PC-3 (cell line): ENCODE results near the gene TIMM9. TPM values are rescaled to one million over a fixed set of nuclear protein-coding genes. Genes with fewer than 3 reads are reported as not detected.

Experiments used
- ATAC-seq: fragments of 200-7000 bp; cut with Tn5 transposase; 2 replicates; pipeline ENCODE4 v1.9.1; 2020; ENCODE audit warnings: mild to moderate bottlenecking, moderate library complexity
- BruUV-seq: library from RNA; stranded (reverse); fragments of 400-500 nt; replicated peaks from 2 replicates; lab custom pipeline; 2021; lab: Mats Ljungman, UMichigan
- CTCF ChIA-PET: fragments of 300-600 bp; sonication (Branson Sonifier 250); formaldehyde crosslinking; loops from one replicate; lab custom pipeline; 2022; ENCODE audit warnings: antibody characterized with exemption; lab: Charles Lee
- POLR2A ChIA-PET: fragments of 300-600 bp; sonication (Branson Sonifier 250); formaldehyde crosslinking; loops from one replicate; lab custom pipeline; 2022; ENCODE audit warnings: antibody characterized with exemption; ENCODE audit not compliant: unreplicated experiment; lab: Charles Lee
- DNase-seq: peaks from one replicate; pipeline ENCODE4 v3.0.0-alpha.2; 2015
- H2AFZ ChIP-seq: fragments of 300-600 bp; sonication (generic); 2 replicates; pipeline ENCODE4 v1.6.0; 2016; ENCODE audit warnings: antibody characterized with exemption, low read length
- H3F3A ChIP-seq: fragments of 300-600 bp; sonication (generic); one replicate; pipeline ENCODE4 v1.6.0; 2017; ENCODE audit warnings: antibody characterized with exemption, low read length, control low read depth, mild to moderate bottlenecking; ENCODE audit not compliant: unreplicated experiment
- H3K27ac ChIP-seq: fragments of 300-600 bp; sonication (generic); 2 replicates; pipeline ENCODE4 v1.5.1; 2016; ENCODE audit warnings: mild to moderate bottlenecking, low read length
- H3K27me3 ChIP-seq: fragments of 300-600 bp; sonication (generic); 2 replicates; pipeline ENCODE4 v1.6.1; 2016; ENCODE audit warnings: low read length, mixed read lengths
- H3K36me3 ChIP-seq: fragments of 300-600 bp; sonication (generic); 2 replicates; pipeline ENCODE4 v1.6.1; 2016; ENCODE audit warnings: low read depth, mixed run types, low read length, mixed read lengths
- H3K4me1 ChIP-seq: fragments of 300-600 bp; sonication (generic); 2 replicates; pipeline ENCODE4 v1.5.1; 2016; ENCODE audit warnings: low read length; ENCODE audit not compliant: insufficient read depth
- H3K4me2 ChIP-seq: fragments of 300-600 bp; sonication (generic); 2 replicates; pipeline ENCODE4 v1.6.0; 2016; ENCODE audit warnings: low read length
- H3K4me3 ChIP-seq: fragments of 300-600 bp; sonication (generic); 2 replicates; pipeline ENCODE4 v1.5.1; 2016; ENCODE audit warnings: mild to moderate bottlenecking, low read length, mixed read lengths
- H3K79me2 ChIP-seq: fragments of 300-600 bp; sonication (generic); 2 replicates; pipeline ENCODE4 v1.6.1; 2017; ENCODE audit warnings: low read length, mixed read lengths
- H3K9ac ChIP-seq: fragments of 300-600 bp; sonication (generic); 2 replicates; pipeline ENCODE4 v1.6.0; 2016; ENCODE audit warnings: mild to moderate bottlenecking, low read length
- H3K9me2 ChIP-seq: fragments of 300-600 bp; sonication (generic); replicated peaks from 2 replicates; pipeline ENCODE4 v1.6.1; 2016; ENCODE audit warnings: mixed run types, low read length, mixed read lengths
- H3K9me3 ChIP-seq: fragments of 300-600 bp; sonication (generic); 2 replicates; pipeline ENCODE4 v1.6.1; 2016; ENCODE audit warnings: low read length, mixed read lengths
- H4K20me1 ChIP-seq: fragments of 300-600 bp; sonication (generic); 2 replicates; pipeline ENCODE4 v1.6.1; 2016; ENCODE audit warnings: low read length, mixed read lengths
- EZH2 ChIP-seq: fragments of 300-600 bp; sonication (generic); IDR thresholded peaks from one replicate; pipeline ENCODE4 v1.6.1; 2017; ENCODE audit warnings: antibody characterized with exemption, mild to moderate bottlenecking, low read length; ENCODE audit not compliant: unreplicated experiment
- EZH2phosphoT487 ChIP-seq: fragments of 300-600 bp; sonication (generic); IDR thresholded peaks from 2 replicates; pipeline ENCODE4 v1.6.1; 2018; ENCODE audit warnings: mild to moderate bottlenecking, antibody characterized with exemption, low read length, borderline replicate concordance
- intact Hi-C: fragments of 100-400 bp; cut with micrococcal nuclease; formaldehyde crosslinking; loops from 2 replicates; pipeline ENCODE4 v1.9.0; 2023
- total RNA-seq: library from RNA; depleted of rRNA; stranded (reverse); fragments of >200 nt; gene quantifications from 2 replicates; pipeline ENCODE4 v1.2.3, GENCODE V29; 2014
- TF ChIP-seq, protein P1 (sequence below): fragments of 300-600 bp; sonication (generic); conservative IDR thresholded peaks from 2 replicates; pipeline ENCODE4 v1.5.1; 2017; ENCODE audit warnings: antibody characterized with exemption, low read depth, mild to moderate bottlenecking, low read length

The TIMM9 gene
- total RNA-seq, 1 experiment from 2014 or later = 155 TPM

GRCh38 chr14:58398495-58398894 is 28.8 kb downstream of the TIMM9 start:
- no peak for DNase-seq
- no peaks in the 10 kb centered on the region for H3F3A ChIP-seq
- ChIA-PET POLR2A (no interaction called here), CTCF (no interaction called here)
- peaks cover 10% of the 10 kb centered on the region for H3K4me1 ChIP-seq
- H3K27ac ChIP-seq = no peak overlapping the region
- intact Hi-C loops = no loop called here
- H3K9me3 ChIP-seq = no peaks in the 10 kb centered on the region
- TF ChIP-seq, protein P1, sequence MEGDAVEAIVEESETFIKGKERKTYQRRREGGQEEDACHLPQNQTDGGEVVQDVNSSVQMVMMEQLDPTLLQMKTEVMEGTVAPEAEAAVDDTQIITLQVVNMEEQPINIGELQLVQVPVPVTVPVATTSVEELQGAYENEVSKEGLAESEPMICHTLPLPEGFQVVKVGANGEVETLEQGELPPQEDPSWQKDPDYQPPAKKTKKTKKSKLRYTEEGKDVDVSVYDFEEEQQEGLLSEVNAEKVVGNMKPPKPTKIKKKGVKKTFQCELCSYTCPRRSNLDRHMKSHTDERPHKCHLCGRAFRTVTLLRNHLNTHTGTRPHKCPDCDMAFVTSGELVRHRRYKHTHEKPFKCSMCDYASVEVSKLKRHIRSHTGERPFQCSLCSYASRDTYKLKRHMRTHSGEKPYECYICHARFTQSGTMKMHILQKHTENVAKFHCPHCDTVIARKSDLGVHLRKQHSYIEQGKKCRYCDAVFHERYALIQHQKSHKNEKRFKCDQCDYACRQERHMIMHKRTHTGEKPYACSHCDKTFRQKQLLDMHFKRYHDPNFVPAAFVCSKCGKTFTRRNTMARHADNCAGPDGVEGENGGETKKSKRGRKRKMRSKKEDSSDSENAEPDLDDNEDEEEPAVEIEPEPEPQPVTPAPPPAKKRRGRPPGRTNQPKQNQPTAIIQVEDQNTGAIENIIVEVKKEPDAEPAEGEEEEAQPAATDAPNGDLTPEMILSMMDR = no peak
- TF ChIP-seq EZH2 = no peak
- TF ChIP-seq EZH2phosphoT487 = no peak
- H4K20me1 ChIP-seq = no peaks in the 10 kb centered on the region
- ATAC-seq = no peak
- no peaks in the 10 kb centered on the region for H3K9me2 ChIP-seq
- no peaks in the 10 kb centered on the region for H3K27me3 ChIP-seq
- H3K79me2 ChIP-seq = no peaks in the 10 kb centered on the region
- H3K4me3 ChIP-seq = no peak overlapping the region
- no peak overlapping the region for H2AFZ ChIP-seq
- no TSS peak for BruUV-seq
- no peak overlapping the region for H3K9ac ChIP-seq
- H3K4me2 ChIP-seq = no peak overlapping the region
- no peaks in the 10 kb centered on the region for H3K36me3 ChIP-seq

DNA sequence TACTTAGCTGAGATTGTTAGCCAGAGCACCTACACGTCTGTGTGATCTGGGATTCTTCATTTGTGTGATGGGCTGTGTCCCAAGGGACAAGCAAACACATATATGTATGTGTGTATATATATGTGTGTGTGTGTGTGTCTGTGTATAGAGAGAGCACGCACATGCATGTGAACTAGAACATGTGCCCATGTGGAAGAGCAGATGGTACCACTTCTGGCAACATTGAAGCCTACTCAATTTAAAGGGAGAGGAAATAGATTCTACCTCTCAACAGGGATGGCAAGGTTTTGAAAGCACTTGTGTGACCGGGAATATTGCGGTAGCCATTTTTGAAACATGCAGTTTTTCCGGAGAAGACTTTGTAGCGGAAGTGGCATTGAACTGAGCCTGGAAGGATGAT is 30.2 kb downstream of the TIMM9 start:
- no peaks in the 10 kb centered on the region for H3K27me3 ChIP-seq
- ChIA-PET POLR2A (no interaction called here), CTCF (no interaction called here)
- no peaks in the 10 kb centered on the region for H3K36me3 ChIP-seq
- no peak overlapping the region for H3K9ac ChIP-seq
- no peak overlapping the region for H3K4me3 ChIP-seq
- DNase-seq (no peak), ATAC-seq (no peak)
- no peak for TF ChIP-seq EZH2
- TF ChIP-seq, protein P1 = no peak
- no peak for TF ChIP-seq EZH2phosphoT487
- no peaks in the 10 kb centered on the region for H3K9me3 ChIP-seq
- intact Hi-C loops = no loop called here
- H4K20me1 ChIP-seq = no peaks in the 10 kb centered on the region
- H3K4me2 ChIP-seq = no peak overlapping the region
- no peaks in the 10 kb centered on the region for H3K9me2 ChIP-seq
- BruUV-seq = no TSS peak
- no peak overlapping the region for H3K27ac ChIP-seq
- H3F3A ChIP-seq = no peaks in the 10 kb centered on the region
- H3K79me2 ChIP-seq = no peaks in the 10 kb centered on the region
- no peak overlapping the region for H2AFZ ChIP-seq
- H3K4me1 ChIP-seq = peaks cover 10% of the 10 kb centered on the region
